HG02970 (cell line): ENCODE data around the gene MAFG.
"Not testable (repeated sequence)": the region's sequence is repeated elsewhere in the genome, so short reads cannot be mapped to it uniquely, and the experiment has no call there.

Experiments used
- ATAC-seq: cut with Tn5 transposase; IDR thresholded peaks from one replicate; pipeline ENCODE4 v1.9.1; 2021; ENCODE audit warnings: mild to moderate bottlenecking, moderate library complexity, moderate number of reproducible peaks; ENCODE audit not compliant: unreplicated experiment, low FRiP score

Gene MAFG

GRCh38 chr17:81958633-81959342, 31.3 kb upstream of the MAFG start:
- ATAC-seq: no peak

GRCh38 chr17:81957691-81958432, 30.3 kb upstream of the MAFG start:
- ATAC-seq: no peak

DNA sequence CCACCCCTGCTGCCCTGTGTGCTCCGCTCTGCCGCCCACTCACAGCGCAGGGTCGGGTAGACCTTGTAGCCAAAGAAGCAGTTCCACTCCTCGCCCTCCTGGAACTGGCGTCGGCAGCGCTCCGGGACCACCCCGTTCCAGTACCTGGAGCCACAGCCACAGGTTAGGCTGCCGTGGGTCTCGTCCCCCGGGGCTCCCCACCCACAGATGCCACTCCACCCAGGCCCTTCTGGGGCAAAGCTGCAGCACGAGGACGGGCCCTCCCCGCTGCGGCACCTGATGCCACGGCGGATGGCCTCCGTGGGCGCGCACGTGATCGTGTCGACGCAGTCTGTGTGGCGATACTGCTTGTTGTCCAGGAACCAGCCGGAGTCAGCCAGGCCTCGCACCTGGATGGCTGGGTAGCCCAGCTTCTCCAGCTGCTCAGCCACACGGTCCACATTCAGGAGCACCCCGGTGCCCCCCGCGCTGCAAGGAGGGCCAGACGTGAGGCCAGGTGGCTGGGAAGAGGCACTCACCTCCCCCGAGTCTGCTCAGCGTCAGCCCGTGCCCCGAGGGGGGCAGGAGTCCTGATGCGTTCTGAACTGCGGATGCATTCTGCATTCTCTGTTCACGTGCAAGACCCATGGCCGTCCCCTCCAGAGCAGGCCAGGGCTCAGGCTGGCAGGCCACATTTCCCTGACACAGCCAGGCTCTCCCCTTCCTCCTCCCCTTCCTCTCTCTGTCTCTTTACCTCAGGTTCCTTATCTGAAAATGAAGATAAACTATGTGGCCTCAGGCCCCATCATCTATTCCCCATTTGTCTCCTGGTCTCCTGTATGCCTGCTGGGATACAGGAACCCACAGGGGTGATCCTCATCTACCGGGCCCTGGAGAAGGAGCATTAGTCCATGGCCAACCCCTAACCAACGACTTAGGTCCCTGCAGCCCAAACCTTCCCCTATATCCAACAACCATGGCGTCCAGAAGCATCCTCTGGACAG, 29.4 kb upstream of the MAFG start:
- no peak for ATAC-seq

DNA sequence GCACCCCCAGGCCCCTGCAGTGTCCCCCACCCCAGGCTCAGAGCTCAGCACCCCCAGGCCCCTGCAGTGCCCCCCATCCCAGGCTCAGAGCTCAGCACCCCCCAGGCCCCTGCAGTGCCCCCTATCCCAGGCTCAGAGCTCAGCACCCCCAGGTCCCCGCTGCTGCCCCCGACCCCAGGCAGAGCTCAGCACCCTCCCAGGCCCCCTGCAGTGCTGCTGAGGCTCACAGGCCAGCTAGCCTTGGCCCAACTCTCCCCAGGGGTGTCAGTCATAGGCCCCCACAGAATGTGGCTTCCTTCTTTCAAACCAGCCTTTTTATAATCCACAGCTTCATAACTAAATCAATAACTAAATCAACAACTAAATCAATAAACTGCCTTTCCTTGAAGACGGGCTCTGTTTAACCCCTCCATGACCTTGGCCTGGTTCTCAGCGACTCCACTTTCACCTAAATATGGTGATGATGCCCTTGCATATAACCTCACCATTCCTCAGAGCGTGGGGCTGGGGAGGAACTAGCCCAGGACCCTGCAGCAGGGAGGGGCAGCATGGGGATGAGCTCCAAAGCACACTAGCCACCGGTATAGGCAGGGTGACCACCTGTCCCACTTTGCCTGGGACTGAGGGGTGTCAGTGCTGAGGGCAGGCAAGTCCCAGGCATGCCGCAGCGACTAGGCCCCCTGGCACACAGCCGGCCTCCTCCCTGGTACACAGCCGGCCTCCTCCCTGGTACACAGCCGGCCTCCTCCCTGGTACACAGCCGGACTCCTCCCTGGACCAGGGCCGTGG, 28.4 kb upstream of the MAFG start:
- ATAC-seq: no peak

DNA sequence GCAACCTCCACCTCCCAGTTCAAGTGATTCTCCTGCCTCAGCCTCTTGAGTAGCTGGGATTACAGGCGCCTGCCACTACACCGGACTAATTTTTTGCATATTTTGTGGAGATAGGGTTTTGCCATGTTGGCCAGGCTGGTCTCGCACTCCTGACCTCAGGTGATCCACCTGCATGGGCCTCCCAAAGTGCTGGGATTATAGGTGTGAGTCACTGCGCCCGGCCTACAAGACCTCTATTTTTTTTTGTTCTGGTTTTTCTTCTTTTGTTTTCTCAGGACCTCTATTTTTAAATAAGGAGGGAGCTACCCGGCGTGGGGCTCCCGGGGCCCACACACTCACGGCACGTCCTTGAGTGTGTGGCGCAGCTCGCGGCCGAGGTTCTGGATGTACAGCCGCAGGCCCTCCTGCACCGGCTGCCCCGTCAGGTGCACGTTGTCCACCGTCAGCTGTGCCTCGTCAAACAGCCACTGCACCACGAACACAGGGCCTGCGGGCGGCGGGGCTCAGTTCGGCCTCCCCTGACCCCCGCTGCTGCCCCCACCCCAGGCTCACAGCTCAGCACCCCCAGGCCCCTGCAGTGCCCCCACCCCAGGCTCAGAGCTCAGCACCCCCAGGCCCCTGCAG, 27.6 kb upstream of the MAFG start:
- no peak for ATAC-seq

- no peak for ATAC-seq
Measured at GRCh38 chr17:81954131-81955057, 26.9 kb upstream of the MAFG start.

GRCh38 chr17:81953443-81953842, 25.9 kb upstream of the MAFG start:
- ATAC-seq: not testable (repeated sequence)

DNA sequence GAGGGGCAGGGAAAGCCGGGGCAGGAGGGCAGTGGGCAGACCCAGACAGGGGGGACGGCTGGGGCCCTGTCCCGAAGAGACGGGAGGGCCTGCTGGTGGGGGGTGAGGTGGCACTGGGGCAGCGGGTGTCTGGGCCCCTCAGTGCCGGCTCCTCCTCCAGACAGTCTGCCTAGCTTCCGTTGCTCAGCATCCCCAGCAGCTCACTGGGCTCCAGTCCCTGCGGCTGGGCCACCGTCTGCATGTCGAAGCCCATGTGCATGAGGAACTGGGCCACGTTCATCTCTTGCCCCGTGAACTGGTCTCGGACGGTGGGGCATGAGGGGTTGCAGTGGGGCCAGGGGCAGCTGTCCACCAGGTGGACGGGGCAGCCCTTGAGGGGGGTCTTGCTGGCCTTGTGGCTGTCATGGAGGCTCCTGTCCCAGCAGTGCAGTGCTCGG, 25.3 kb upstream of the MAFG start:
- ATAC-seq: no peak

DNA sequence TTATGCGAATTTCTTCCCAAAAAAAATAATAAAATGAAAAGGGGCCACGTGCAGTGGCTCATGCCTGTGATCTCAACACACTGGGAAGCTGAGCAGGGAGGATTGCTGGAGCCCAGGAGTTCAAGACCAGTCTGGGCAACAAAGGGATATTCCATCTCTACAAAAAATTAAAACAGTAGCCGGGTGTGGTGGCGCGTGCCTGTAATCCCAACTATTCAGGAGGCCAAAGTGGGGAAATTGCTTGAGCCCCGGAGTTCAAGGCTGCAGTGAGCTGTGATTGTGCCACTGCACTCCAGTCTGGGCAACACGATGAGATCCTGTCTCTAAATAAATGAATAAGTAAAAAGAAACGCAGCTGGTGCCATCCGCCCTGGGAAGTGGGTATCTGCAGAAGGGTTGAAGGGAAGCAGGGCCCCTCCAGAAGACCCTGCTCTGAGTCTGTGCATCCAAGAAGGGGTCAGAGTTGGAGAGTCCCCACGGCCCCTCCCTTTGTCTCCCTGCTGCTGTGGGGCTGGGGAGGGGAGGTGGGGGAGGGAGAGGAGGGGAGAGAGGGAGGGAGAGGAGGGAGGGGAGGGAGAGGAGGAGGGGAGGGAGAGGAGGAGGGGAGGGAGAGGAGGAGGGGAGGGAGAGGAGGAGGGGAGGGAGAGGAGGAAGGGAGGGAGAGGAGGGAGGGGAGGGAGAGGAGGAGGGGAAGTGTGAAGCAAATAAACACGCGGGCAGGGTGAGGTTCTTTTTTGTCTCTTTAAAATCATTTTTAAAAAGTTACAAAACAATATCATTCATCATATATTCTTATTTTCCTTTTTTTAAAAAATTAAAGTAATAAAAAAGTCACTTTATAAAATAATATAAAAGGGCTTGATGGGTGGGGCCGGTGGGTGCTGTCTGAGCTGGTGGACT, 24.5 kb upstream of the MAFG start:
- no peak for ATAC-seq

- ATAC-seq: no peak
Measured at GRCh38 chr17:81950501-81950900, 23.0 kb upstream of the MAFG start.

DNA sequence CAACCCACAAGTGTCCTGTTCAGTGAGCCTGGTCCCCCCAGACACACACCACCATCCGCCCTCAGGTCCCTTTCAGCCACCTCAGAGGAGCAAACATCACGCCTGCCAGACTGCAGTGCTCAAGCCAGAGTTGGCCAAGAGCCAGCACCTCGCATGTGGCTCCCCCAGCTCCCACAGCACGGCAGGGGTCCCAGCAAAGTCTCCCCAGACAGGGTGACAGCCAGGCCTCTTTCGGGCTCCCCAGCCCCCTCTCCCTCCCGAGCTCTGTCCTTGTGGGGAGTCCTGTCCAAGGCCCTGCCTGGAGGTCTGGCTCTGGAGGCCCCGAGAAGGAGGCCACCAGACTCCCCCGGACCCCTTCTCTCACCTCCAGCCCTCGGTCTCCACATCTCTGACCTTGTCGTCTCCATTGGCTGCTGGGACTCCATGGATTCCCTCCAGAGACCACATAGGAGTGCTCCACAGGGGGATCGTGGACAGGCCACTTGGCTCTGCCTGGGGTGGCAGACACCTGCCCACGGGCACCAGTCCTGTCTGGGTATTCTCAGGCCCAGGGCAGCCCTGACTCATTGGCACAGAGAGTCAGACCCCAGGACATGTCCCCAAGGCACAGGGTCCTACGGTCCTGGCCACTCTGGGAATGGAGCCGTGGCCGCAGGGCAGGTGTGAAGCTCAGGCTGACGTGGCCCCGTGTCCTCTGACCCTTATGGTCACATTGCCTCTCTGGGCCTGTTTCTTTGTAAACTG, 21.3 kb upstream of the MAFG start:
- no peak for ATAC-seq

DNA sequence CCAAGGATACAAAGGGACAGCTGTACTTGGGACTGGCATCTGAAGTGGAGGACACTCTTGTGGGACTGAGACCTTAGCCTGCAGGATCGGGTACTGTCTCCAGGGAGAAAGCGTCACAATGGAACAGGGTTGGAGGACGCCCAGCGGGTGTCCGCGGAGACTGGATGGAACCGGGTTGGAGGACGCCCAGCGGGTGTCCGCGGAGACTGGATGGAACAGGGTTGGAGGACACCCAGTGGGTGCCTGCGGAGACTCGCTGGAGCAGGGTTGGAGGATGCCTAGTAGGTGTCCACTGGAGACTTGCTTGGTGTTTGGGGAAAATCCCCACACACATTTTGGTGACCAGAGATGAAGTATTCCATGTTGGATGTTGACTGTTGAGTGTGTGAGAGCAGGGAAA, 19.7 kb upstream of the MAFG start, which contains the start of gene MYADML2:
TSS of gene MYADML2 (minus strand) at position 45 of the 400 bp plus-strand sequence. CDS start 5,492 bp downstream, outside the sequence.
- no peak for ATAC-seq

DNA sequence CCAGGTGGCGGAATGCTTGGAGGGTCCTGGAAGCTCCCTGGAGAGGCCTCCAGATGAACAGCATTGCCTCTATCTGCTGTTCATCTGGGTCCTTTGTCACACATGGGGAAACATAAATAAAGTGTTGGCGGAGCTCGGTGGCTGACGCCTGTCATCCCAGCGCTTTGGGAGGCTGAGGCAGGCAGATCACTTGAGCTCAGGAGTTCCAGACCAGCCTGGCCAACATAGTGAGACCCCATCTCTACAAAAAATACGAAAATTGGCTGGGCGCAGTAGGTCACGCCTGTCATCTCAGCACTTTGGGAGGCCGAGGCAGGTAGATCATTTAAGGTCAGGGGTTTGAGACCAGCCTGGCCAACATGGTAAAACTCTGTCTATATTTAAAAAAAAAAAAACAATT, 17.3 kb upstream of the MAFG start:
- ATAC-seq: no peak

DNA sequence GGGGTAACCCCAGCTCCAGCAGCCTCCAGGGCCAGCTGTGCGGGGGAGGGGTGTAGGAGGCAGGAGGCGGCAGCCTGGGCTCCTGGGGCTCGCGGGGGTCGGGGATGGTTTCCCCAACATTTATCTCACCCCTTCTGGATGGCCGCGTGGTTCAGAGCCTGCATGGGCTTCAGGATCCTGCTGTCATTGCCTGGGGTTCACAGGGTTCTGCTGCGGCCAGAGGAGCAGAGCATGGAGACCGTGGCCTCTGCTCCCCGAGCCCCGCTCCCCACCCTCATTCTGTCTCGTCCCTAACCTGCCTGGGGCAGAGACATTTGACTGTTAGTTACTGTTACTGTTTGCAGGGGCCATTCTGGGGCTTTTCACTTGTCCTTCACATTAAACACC, 14.6 kb upstream of the MAFG start:
- no peak for ATAC-seq

- ATAC-seq: no peak
Measured at GRCh38 chr17:81941484-81942166, 14.1 kb upstream of the MAFG start.
